IPS DF 19.7 (cell line): Measurements from ENCODE around the gene RUNX2.

Source experiments
- DNase-seq: peaks from one replicate; pipeline ENCODE4 v3.0.0-alpha.2; 2013; ENCODE audit warnings: low read depth, low spot score

The RUNX2 gene

DNA sequence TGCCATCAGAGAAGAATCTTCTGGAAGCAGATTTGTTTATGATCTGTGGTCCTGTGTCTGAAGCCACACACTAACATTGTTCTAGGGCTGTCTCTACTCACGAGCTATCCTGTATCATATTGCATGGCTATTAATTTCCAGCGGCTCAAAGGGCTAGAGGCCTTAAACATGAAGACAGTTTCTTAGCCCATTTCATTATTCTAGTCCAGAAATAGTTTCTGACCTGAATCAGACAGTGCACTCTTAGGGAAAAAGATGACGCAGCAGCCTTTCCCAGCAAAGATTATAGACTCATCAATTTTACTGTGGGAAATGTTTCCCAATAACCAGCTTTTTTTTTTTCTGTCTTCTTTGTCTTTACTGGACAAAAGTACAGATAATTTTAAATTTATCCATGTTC is 154.9 kb downstream of the RUNX2 start:
- DNase-seq = no peak

DNA sequence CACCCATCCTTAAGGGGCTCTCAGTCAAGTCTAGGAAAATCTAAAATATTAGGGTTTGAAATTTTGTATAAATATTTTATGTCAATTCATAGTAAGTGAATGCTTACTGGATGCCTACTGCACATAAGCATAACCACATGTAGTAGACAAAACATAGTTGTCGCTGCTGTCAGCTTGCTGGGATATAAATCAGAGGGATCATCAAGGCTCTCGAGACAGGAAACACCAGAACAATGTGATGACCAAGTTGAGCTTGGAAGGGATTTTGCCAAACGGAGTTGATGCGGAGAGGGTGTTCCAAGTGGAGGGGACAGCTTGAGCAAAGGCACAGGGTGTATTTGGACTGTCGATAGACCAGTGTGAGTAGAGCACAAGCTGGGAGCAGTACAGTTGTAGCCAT is 155.4 kb downstream of the RUNX2 start:
- no peak for DNase-seq

DNA sequence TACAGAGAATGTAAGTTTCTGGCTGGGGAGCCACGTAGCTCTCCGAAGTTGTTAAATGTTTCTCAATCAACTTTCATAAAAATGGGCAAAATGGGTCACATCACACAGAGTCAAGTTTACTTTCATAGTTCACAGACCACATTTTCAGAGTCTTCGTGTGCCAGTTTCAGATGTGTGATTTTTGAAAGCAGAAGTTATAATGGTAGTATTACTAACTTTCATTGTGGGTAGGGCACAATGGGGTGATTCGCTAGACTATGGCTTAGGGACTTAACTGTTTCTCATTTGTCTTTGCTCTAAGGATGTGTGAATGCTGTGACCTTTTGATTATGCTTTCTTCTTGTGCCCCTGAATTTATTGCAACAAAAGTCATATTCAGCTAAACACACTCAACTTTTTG is 158.6 kb downstream of the RUNX2 start:
- DNase-seq = no peak

DNA sequence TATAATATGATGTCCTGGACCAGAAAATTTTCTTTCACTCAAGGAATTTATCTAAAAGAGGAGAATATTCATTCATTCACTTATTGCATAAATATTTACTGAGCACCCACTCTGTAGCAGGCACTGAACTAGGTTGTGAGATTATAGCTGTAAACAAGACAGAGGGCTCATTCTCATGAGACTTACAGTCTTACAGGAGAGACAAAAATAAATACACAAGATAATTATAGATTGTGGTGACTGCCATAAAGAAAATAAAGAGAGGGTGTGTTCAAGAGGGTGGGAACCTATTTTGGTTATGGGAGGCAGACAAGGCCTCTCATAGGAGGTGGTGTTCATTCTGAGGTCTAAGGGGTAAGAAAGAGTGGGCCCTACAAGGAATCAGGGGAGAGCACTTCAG is 159.5 kb downstream of the RUNX2 start:
- DNase-seq = no peak

DNA sequence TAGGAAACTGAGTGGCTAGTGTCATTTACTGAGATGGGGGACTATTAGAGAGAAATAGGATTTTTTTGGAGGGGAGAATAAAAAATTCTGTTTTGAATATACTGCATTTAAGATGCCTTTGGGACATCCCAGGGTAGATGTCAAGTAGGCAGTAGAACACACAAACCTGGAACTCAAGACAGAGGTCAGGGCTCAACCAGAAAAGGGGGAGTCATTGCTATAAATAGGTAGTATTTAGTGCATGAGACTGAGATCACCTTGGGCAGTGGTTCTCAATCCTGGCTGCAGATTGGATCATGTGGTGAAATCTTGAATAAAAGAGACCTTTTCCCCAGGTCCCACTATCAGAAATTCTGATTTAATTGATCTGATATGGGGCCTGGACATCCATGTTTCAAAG is 160.1 kb downstream of the RUNX2 start:
- DNase-seq = no peak

DNA sequence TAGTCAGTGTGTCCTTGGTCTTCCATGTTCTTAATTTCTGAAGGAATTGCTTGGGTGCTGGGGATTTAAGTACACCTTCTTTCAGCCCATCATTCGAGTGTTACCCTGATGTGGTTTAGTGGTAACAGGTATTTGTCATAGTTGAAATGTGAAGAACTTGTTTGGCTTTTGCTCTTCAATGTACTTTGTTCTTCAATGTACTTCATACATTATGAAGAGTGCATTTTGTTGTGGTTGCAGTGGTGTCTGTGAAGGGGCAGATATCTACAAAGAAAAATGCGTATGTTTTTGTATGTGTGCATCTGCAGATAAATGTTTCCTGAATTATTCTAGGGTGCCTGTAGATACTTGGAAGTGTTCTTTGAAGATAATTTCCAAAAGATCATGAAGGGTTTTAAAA is 160.8 kb downstream of the RUNX2 start:
- DNase-seq = no peak

DNA sequence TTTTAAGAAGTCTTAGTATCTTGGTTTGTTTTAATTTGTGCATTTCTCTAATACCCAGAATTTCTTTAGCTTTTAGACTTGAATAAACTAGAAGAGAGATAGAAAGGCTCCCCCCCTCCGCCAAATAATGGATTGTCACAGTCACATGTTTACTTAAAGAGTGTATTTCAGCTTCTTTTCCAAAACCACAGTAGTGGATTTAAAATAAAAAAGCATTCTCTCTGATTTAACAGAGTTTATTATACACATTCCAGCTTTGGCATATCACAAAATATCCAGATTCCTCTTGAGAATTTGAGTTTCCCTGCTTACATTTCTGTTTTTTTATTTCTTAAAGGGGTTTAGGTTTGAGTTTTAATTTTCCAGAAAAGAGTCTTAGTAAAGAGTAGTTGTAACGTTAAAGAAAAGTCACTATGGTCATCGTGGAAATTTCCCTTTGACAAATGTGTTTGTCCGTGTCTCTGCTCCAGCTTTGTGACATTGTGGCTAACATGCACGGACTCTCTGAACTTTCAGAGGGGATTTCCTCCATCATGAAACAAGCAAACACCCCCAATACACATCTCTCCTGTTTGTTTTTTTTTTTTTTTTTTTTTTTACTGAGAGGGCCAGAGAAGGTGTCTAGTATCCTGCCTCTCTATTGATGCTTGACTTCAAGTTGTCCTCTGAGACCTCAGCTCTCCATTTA is 163.1 kb downstream of the RUNX2 start:
- no peak for DNase-seq

DNA sequence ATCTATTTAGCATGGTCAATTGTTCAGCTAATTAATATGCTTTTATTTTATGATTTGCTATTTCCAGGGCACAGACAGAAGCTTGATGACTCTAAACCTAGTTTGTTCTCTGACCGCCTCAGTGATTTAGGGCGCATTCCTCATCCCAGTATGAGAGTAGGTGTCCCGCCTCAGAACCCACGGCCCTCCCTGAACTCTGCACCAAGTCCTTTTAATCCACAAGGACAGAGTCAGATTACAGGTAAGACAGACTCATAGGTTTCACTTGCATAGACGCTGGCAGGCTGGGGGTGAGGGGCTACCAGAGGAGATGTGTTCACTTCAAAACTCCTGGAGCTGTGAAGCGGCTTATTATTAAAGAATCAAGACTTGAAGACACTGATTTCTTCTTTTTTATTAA is 163.7 kb downstream of the RUNX2 start:
- DNase-seq = no peak

DNA sequence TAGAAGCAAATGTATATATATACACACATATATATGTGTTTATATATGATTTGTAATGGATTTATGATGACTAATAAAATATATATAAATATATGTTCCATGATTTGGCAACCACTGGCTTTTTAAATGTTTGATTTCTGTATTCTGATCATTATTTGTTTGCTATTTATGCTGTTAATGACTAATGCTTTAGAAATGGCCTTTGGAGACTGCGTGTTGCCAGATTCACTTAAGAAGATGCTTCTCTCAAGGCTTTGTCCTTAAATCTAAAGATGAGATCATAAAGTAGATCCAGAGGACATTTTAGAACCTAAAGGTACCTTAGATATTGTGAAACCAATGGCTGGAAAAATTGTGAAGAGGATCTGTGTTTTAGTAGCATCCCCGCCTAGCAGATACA is 165.6 kb downstream of the RUNX2 start:
- no peak for DNase-seq

DNA sequence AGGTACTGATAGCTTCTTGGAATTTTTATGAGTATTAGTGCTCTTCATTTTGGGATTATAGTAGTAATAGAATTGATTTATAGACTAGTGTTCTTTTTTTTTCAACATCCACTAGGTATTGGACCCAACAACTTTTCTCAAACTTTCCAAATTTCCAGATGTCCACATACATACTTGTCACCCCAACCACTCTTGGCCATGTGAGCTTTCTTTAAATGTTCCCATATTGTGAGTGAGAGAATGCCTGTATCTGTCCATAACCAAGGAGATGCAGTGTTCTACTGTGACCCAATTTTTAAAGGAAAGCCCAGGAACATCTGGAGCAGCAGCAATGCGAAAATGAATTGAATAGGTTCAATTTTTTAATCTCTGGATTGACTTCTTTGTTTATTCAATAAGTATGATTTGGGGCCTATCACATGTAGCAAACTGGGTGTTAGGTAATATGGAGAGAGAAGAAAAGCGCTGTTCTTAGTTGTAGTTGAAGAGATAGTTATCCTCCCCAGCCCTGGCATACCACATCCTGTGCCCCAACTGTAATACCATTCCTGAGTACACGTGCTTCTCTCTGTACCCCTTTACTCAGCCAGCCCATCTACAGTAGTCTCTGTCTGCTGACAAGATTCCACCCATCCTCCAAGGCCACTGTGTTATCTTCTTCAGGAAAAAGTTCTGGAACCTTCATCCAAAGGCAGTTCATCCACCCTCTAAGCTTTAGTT is 166.4 kb downstream of the RUNX2 start:
- DNase-seq = no peak

DNA sequence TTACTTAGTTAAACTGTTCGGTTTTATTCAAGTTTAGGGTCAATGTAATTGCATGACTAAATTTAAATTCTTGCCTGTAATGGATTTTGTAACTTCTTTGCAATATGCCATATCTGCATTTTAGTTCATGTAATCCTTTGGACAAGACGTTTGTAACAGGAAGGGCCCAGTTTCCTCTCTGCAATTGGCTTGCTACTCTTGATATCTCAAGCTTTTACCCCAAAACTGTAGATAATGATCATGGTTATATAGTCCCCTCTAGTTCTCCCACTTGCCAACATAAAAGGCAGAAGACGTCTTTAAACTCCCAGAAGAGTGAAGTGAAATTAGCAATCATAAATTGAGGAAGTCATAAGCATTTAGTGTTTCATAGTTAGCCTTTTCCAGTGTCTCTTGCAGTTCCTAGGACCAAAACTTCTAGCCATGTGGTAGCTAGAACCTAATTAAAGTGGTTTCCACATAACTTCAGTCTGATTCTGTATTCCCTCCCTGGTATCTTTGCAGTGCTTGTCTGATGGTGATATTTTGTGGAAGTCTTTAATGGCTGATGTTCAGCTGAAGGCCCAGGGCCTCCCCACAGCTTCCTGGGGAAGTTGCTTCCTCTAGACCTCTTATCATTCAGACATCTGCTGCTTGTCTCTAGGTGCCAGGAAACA is 167.4 kb downstream of the RUNX2 start:
- no peak for DNase-seq

DNA sequence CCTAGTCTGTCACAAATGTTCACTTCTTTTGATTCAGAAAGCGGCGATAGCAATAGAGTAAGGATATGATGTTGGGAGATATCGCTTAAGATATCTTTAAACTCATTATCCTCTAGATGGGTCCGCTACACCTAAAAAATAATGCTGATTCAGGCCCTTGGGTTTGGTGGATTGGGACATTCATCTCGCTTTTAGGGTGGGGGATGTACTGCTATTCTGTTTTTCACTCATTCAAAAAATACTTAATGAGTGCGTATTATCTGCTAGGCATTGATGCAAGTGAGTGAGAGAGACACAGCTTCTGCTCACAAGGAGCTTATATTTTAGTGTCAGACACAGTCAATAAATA is 167.9 kb downstream of the RUNX2 start:
- no peak for DNase-seq

DNA sequence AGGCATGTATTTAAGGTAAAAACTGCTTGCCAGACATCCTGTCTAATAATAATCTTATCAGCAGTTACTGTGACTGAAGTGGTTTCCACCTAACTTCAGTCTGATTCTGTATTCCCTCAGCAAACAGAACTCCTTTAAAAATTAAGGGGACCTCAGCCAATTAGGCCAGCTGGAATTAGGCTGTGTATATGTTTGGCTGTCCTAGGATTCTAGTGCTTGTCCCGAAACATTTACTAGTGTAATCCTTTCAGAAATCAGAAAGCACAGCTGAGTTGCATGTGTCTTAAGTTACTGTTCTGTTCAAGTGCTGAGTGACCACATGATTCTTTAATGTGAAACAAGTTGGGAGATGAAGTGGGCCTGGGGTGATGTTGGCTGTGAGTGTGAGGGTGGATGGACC is 170.5 kb downstream of the RUNX2 start:
- DNase-seq = no peak

DNA sequence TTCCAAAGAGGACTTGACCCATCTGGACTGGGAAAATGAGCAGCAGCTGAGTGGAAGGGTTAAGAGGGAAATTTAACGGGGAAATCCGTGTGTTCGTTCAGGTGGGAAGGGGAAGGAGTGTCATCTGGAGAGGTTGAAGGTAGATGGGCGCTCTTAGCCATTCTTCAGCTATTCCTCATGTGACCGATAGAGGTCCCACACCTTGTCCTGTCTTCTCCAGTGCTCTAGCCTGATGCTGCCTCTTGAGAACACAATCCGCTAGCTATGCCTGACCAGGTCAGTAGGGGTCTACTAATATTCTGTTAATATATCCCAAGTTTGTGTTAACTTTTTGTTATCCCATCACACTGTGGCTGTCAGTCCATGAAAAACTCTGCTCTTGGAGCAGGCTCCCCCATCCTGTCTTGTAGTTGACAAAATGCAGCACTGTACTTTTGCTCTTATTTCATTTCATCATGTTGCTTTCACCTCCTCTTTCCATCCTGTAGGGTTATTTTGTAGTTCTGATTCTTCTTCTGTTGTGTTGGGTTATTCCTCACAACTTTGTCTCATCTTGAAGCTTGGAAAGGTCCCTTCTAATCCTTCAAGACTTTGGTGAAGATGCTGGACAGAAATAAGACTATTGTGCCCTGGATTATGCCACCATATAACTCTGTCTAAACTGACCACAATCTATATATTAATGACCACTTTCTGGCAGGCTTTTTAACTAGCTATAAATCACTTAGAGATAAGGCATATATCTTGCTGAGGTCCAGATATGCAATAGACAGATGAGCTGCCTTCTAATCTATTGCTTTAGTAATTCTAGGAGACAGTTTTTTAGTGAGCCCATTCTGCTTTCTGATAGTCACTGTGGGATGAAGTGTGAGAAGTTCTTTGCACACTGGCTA is 173.0 kb downstream of the RUNX2 start:
- peak; percentile 74 for DNase-seq

DNA sequence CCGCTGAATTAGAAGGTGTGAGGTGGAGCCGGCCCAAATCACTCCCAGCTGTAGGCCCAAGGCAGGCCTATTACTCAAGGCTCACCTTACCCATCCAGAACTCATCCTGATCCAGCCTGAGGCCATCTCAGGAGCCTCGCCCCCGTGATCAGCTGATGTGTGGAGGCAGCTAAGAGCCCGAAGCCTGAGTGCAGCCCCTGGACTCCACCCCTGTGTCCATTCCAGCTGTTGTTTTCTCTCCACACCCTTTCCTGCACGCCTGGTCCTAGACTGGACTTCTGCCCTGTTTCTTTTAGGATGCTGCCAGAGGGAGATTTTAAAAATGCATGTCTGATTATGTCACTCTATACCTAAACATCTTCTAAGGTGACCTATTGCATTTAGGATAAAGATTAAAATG is 174.3 kb downstream of the RUNX2 start:
- no peak for DNase-seq

DNA sequence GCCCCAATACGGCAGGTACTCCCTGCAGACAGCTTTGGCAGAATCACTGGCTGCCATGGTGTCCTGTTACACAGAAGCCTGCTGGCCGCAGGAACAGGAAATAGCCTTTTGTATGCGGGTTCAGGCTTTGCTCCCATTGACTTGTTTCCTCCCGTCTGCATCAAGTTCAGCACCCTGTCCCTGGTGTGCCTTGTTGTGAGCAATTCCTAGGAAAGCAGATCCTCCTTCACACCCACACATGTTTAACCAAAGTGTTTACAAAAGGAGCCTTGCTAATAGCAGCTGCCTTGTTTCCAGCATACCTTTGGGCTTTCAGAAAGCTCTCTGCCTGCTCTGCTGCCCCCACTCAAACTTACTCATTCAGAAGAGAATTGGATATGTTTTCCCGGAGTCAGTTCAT is 176.8 kb downstream of the RUNX2 start:
- peak; percentile 63 for DNase-seq

DNA sequence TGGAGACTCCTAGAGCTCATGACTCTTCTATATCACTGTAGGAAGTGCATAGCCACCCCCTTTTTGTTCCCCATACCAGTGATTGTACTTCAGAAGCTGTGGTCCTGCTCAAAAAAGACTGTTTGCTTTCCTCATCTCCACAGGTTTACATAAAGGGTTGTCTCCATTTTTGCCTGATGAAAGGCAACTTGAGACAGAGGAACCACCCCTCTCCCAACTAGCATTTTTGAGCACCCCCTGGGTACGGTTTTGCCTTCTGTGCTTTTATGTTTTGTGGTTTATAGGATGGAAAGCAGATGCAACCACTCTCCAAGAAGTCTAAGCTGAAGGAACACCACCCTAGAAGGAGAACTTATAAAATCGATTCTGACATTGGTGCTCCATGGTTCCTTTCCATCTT is 177.3 kb downstream of the RUNX2 start:
- DNase-seq = no peak

DNA sequence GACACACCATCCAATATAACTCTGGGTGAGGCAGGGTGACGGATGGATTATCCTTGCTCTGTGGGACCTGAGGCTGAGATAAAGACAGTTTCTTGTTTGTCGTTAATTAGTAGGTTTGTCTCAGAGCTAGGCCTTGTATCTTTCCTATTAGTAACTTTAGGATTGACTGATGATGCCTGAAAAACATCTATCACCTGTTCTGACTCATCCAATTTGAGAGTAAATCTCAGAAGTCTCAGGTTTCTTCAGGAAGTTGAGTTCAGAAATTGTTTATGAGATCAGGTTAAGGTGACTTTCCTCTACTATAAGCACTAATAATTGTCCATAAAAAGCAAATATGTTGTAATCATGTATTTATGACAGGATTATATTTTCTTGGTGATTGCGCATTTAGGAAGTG is 179.1 kb downstream of the RUNX2 start:
- no peak for DNase-seq

DNA sequence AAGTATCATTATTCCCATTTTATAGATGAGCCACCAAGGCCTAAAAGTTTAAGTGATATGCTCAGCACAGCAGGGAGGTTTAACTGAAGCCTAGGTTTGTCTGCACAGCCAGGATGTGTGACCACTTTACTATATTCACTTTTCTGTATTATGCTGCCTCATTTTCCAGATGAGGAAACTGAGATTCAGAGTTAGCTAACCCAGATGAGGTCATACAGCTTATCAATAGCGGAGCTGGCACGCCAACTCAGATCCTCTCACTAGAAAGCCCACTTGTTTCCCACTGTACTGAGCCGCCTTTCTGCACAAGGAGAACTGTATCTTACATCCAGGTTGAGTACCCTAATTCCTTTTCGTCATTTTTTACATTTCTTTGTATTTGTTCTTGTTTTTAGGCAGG is 181.3 kb downstream of the RUNX2 start:
- no peak for DNase-seq

DNA sequence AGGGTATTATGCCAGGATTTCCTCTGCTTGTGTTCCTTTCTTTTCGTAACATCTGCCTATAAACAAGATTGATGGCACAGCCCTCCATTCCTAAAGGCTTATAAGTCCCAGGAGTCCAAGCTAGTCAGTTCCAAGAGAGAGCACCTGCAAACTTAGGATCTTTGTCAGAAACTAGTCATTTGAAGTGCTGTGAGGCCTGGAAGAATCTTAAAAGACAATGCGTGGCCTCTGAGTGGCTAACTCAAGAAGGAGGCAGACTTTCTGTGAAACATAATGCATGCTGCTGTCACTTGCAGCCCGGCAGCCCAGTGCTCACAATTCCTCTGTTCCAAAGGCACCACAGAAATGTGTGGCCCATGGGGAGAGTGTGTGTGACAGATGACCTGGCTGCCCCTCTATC is 184.6 kb downstream of the RUNX2 start:
- no peak for DNase-seq

DNA sequence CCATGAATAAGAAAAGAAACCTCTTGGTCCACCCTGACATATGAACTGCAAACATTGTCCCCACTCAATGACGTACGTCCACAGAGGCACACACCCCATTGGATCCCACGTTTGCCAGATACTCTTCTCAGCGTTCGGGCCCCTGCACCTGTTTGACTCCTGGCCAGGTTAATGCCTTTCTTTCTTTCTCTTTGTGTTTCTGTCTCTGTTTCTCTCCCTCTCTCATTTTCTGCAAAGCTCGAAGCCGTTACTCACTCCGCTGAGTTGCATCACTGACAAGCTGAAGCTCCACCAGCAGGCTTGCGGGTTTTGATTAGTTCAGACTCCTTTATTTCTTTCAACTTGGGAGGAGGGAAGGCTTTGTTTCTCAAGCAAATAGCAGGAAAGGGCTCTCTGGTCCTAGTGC is 185.1 kb downstream of the RUNX2 start:
- no peak for DNase-seq

DNA sequence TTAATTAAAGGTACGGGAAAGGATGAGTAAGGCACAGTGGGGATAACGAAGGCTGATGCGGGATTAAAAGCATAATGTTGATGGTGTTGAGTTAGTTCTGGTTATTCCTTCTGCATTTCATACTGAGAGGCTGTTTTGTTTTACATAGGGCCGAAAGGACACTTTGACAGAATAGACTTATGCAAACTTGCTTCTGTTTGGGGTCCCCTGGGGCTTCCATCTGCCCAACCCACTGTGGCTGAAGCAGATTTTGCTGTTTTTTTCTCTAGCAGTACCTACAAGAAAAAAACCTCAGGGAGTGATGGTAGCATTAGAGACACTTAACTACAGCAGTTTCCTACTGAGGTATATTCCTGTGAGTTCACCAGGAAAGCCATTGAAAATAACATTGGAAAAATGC is 185.7 kb downstream of the RUNX2 start:
- DNase-seq = no peak
